Natural killer cell (primary cell): ENCODE measurements around the gene BAHCC1. TPM values are rescaled to one million over a fixed set of nuclear protein-coding genes. Genes with fewer than 3 reads are reported as not detected.
"Not testable (repeated sequence)": the region's sequence is repeated elsewhere in the genome, so short reads cannot be mapped to it uniquely, and the experiment has no call there.

Experiments
- ATAC-seq, 3 donors: fragments of 150-1000 bp in 2 of 3; fragments of 200-7000 bp in 1 of 3; cut with Tn5 transposase; 1 replicate in 1 of 3; 2 replicates in 2 of 3; pipeline ENCODE4 v1.10.0; 2021; ENCODE audit warnings: mild to moderate bottlenecking in 2 of 3, moderate library complexity in 2 of 3
- DNase-seq, 2 donors: peaks; one replicate each; pipeline versions ENCODE4 v3.0.0 to v3.0.0-alpha.2; 2013 to 2021; ENCODE audit warnings: mixed read lengths in 1 of 2
- H3K27ac ChIP-seq: one replicate; pipeline ENCODE4 v1.5.1; 2013; ENCODE audit warnings: mild to moderate bottlenecking, low read length
- H3K27me3 ChIP-seq: one replicate; pipeline ENCODE4 v1.6.1; 2013; ENCODE audit warnings: low read length; ENCODE audit not compliant: control insufficient read depth, insufficient read depth
- H3K36me3 ChIP-seq: one replicate; pipeline ENCODE4 v1.6.1; 2013; ENCODE audit warnings: low read length; ENCODE audit not compliant: control insufficient read depth, insufficient read depth
- H3K4me1 ChIP-seq: one replicate; pipeline ENCODE4 v1.6.1; 2013; ENCODE audit warnings: low read length; ENCODE audit not compliant: control insufficient read depth, insufficient read depth
- H3K4me3 ChIP-seq: one replicate; pipeline ENCODE4 v1.5.1; 2013; ENCODE audit warnings: low read length
- H3K9me3 ChIP-seq: one replicate; pipeline ENCODE4 v1.6.1; 2013; ENCODE audit warnings: low read length; ENCODE audit not compliant: control insufficient read depth, insufficient read depth
- H3K27ac Mint-ChIP-seq, 2 donors: one replicate each; pipeline ENCODE4 v1.8.0; 2022; ENCODE audit warnings: mild to moderate bottlenecking in 2 of 2, mixed read lengths in 2 of 2, moderate library complexity in 1 of 2
- H3K27me3 Mint-ChIP-seq, 2 donors: one replicate each; pipeline ENCODE4 v1.8.0; 2022; ENCODE audit warnings: low read depth in 2 of 2, mixed read lengths in 2 of 2
- H3K36me3 Mint-ChIP-seq: one replicate; pipeline ENCODE4 v1.8.0; 2022; ENCODE audit warnings: mixed read lengths
- H3K4me1 Mint-ChIP-seq, 2 donors: one replicate each; pipeline ENCODE4 v1.8.0; 2022; ENCODE audit warnings: mixed read lengths in 2 of 2
- H3K4me3 Mint-ChIP-seq: one replicate; pipeline ENCODE4 v1.8.0; 2022; ENCODE audit warnings: mild to moderate bottlenecking, moderate library complexity, mixed read lengths
- H3K9me3 Mint-ChIP-seq, 2 donors: one replicate each; pipeline ENCODE4 v1.8.0; 2022; ENCODE audit warnings: mixed read lengths in 2 of 2
- WGBS: methylation state at CpG from one replicate; pipeline ENCODE4 v1.1.7; 2013; ENCODE audit warnings: missing lambda C conversion rate; ENCODE audit not compliant: insufficient coverage; 5-methylcytosine and 5-hydroxymethylcytosine counted together
- intact Hi-C: fragments of 100-400 bp; cut with micrococcal nuclease; formaldehyde crosslinking; loops from one replicate; pipeline ENCODE4 v1.14.2; 2022
- total RNA-seq, 4 donors: library from RNA; stranded (reverse); fragments of 120-200 nt in 1 of 4; gene quantifications; one replicate each; pipeline versions ENCODE4 v1.2.3 to v1.2.4, GENCODE V29; 2013 to 2022
- TF ChIP-seq, protein P1 (sequence below): fragments of 200-600 bp; IDR thresholded peaks from one replicate; pipeline ENCODE4 v1.8.0; 2022; ENCODE audit warnings: antibody characterized with exemption

The BAHCC1 gene
- total RNA-seq, 3 donors from 2014 or later (not counting 1 experiment from before 2014, with no cell fraction given), result 2.9 to 17.3 (median 5.7) TPM

DNA sequence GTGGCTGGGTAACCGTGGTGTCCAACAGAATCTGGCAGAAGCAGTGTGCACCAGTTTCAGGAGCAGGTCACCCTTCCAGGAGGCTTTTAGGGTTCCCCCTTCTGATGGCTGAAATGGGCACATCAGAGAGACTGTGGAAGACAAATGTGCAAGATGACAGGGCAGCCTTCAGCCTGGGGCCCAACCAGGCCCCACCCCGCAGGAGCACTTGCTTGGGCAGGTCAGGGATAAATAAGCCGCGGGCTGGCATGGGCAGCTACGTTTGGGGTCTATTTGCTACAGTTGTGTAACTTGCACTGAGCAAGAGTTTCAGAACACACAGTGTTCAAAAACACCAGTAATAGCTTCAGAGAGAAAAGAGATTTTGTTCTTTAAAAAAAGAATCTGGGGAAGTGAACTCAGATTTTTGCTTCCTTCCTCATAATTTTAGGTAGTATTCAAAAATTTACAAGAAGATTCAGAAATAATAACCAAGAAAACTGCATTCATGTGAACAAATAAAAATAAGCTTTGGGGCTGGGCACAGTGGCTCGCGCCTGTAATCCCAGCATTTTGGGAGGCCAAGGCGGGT lies 44.9 kb upstream of the BAHCC1 start:
- Histone ChIP-seq H3K4me3 (no peak overlapping the region), H3K9me3 (no peaks in the 10 kb centered on the region), H3K36me3 (no peaks in the 10 kb centered on the region), H3K4me1 (peaks cover 31% of the 10 kb centered on the region), H3K27ac (no peak overlapping the region), H3K27me3 (peaks cover 3% of the 10 kb centered on the region)
- no peaks in the 10 kb centered on the region for H3K9me3 Mint-ChIP-seq
- intact Hi-C loops, result no loop called here
- 81% methylated on average over 8 of the region's 8 CpGs for WGBS
- no peak overlapping the region for H3K27ac Mint-ChIP-seq
- TF ChIP-seq, protein P1, sequence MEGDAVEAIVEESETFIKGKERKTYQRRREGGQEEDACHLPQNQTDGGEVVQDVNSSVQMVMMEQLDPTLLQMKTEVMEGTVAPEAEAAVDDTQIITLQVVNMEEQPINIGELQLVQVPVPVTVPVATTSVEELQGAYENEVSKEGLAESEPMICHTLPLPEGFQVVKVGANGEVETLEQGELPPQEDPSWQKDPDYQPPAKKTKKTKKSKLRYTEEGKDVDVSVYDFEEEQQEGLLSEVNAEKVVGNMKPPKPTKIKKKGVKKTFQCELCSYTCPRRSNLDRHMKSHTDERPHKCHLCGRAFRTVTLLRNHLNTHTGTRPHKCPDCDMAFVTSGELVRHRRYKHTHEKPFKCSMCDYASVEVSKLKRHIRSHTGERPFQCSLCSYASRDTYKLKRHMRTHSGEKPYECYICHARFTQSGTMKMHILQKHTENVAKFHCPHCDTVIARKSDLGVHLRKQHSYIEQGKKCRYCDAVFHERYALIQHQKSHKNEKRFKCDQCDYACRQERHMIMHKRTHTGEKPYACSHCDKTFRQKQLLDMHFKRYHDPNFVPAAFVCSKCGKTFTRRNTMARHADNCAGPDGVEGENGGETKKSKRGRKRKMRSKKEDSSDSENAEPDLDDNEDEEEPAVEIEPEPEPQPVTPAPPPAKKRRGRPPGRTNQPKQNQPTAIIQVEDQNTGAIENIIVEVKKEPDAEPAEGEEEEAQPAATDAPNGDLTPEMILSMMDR, result no peak
- ATAC-seq, result no peak
- no peaks in the 10 kb centered on the region for H3K4me1 Mint-ChIP-seq
- H3K27me3 Mint-ChIP-seq, result peaks cover 17 to 20% of the 10 kb centered on the region in 2 donors
- no peak overlapping the region for H3K4me3 Mint-ChIP-seq
- no peaks in the 10 kb centered on the region for H3K36me3 Mint-ChIP-seq
- DNase-seq, result no peak

DNA sequence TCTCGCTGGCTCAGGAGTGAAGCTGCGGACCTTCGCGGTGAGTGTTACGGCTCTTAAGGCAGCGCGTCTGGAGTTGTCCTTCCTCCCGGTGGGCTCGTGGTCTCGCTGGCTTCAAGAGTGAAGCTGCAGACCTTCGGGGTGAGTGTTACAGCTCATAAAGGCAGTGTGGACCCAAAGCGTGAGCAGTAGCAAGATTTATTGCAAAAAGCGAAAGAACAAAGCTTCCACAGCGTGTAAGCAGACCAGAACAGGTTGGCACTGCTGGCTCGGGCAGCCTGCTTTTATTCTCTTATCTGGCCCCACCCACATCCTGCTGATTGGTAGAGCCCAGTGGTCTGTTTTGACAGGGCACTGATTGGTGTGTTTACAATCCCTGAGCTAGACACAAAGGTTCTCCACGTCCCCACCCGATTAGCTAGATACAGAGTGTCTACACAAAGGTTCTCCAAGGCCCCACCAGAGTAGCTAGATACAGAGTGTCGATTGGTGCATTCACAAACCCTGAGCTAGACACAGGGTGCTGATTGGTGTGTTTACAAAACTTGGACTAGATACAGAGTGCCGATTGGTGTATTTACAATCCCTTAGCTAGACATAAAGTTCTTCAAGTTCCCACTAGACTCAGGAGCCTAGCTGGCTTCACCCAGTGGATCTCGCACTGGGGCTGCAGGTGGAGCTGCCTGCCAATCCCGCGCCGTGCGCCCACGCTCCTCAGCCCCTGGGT lies 43.8 kb upstream of the BAHCC1 start:
- H3K9me3 ChIP-seq, H3K27ac ChIP-seq, H3K36me3 ChIP-seq, H3K36me3 Mint-ChIP-seq, H3K4me1 Mint-ChIP-seq, DNase-seq, ATAC-seq, H3K27ac Mint-ChIP-seq, H3K9me3 Mint-ChIP-seq, H3K27me3 ChIP-seq, H3K4me3 Mint-ChIP-seq, intact Hi-C loops, H3K4me3 ChIP-seq: not testable (repeated sequence)
- peaks cover 17 to 20% of the 10 kb centered on the region in 2 donors for H3K27me3 Mint-ChIP-seq
- 84% methylated on average over 25 of the region's 25 CpGs for WGBS
- peaks cover 27% of the 10 kb centered on the region for H3K4me1 ChIP-seq

DNA sequence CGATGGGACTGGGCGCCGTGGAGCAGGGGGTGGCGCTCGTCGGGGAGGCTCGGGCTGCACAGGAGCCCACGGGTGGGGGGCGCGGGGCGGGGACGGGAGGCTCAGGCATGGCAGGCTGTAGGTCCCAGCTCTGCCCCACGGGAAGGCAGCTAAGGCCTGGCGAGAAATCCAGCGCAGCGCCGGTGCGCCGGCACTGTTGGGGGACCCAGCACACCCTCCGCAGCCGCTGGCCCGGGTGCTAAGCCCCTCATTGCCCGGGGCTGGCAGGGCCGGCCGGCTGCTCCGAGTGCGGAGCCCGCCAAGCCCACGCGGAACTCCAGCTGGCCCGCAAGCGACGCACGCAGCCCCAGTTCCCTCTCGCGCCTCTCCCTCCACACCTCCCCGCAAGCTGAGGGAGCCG lies 43.2 kb upstream of the BAHCC1 start:
- H3K27ac ChIP-seq, H3K27me3 ChIP-seq, H3K27ac Mint-ChIP-seq, intact Hi-C loops, H3K36me3 Mint-ChIP-seq, H3K9me3 ChIP-seq, H3K9me3 Mint-ChIP-seq, H3K4me3 ChIP-seq, H3K4me3 Mint-ChIP-seq, ATAC-seq, H3K36me3 ChIP-seq, DNase-seq, H3K4me1 Mint-ChIP-seq: not testable (repeated sequence)
- peaks cover 24% of the 10 kb centered on the region for H3K4me1 ChIP-seq
- 87% methylated on average over 37 of the region's 38 CpGs for WGBS
- H3K27me3 Mint-ChIP-seq, result peaks cover 17 to 20% of the 10 kb centered on the region in 2 donors

DNA sequence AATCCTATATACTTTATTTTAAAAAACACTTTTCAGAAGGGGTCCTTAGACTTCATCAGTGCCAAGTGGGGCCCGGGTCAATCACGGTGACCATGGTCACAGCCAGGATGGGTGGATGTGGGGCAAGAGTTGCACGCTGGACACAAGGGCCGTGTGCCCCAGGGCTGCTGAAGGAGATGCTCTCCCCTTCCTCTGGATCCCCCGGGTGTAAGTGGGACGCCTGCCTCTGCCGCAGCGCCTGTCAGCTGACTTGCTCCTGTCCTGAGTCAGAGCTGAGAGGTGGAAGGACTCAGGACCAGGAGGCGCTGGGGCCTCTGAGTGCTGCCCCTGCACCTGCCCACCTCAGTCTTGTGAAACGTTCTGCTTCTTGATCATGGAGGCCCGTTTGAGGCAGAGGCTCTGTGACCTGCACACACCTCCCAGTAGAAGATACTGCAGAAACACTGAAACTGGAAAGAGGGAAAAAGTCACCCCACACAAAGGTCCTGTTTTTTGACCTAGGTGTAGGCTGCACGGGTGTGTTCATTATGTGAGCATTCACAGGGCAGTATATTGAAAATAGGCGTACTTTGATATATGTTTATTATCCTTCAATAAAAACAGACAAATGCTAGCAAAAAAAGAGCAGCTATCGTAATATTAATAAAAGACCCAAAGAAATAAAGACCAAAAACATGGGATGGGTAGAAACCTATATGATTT lies 40.9 kb upstream of the BAHCC1 start:
- Mint-ChIP-seq H3K27ac (no peak overlapping the region), H3K27me3 (peaks cover 17 to 32% of the 10 kb centered on the region in 2 donors), H3K36me3 (no peaks in the 10 kb centered on the region), H3K4me3 (no peak overlapping the region), H3K9me3 (no peaks in the 10 kb centered on the region), H3K4me1 (peaks cover 15 to 16% of the 10 kb centered on the region in 2 donors)
- Histone ChIP-seq H3K4me1 (peaks cover 33% of the 10 kb centered on the region), H3K36me3 (no peaks in the 10 kb centered on the region), H3K4me3 (no peak overlapping the region), H3K27ac (no peak overlapping the region), H3K27me3 (peaks cover 3% of the 10 kb centered on the region), H3K9me3 (no peaks in the 10 kb centered on the region)
- 89% methylated on average over 12 of the region's 14 CpGs for WGBS
- intact Hi-C loops, result no loop called here
- DNase-seq, result no peak
- TF ChIP-seq, protein P1, result no peak
- no peak for ATAC-seq
